GM18519 (cell line): ENCODE measurements around the gene TPI1.

Source experiments
- ATAC-seq: cut with Tn5 transposase; IDR thresholded peaks from one replicate; pipeline ENCODE4 v1.9.1; 2021; ENCODE audit warnings: mild to moderate bottlenecking, moderate library complexity; ENCODE audit not compliant: unreplicated experiment, low FRiP score

Gene TPI1

DNA sequence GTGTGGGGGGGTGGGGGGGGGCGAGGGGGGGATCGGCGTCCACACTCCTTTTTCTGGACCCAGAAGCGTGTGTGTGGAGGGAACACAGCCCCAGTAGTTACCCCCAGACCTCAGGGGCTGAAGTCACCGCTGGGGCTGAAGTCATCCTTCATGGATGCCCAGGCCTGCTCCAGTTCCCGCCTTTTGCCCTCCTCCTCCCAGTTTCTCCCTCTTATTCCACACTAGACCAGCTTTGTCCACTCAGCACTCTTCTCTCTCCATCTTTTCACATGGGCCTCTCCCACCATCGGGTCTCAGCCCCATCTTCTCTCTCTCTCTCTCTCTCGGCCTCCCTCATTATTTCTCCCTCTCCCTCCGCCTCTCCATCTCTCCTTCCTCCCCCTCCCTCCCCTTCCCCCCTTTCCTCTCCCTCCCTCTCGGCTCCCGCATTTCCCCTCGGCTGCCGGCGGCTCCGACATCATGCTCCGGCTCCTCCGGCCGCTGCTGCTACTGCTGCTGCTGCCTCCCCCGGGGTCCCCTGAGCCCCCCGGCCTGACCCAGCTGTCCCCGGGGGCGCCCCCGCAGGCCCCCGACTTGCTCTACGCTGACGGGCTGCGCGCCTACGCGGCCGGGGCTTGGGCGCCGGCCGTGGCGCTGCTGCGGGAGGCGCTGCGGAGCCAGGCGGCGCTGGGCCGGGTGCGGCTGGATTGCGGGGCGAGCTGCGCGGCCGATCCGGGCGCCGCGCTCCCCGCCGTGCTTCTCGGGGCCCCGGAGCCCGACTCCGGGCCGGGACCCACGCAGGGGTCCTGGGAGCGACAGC, 39.1 kb upstream of the TPI1 start, which contains the start of gene P3H3:
TSS of gene P3H3 (plus strand) at position 426 of the 799 bp plus-strand sequence. CDS start at position 460, 34 bp downstream.
- ATAC-seq = no peak

DNA sequence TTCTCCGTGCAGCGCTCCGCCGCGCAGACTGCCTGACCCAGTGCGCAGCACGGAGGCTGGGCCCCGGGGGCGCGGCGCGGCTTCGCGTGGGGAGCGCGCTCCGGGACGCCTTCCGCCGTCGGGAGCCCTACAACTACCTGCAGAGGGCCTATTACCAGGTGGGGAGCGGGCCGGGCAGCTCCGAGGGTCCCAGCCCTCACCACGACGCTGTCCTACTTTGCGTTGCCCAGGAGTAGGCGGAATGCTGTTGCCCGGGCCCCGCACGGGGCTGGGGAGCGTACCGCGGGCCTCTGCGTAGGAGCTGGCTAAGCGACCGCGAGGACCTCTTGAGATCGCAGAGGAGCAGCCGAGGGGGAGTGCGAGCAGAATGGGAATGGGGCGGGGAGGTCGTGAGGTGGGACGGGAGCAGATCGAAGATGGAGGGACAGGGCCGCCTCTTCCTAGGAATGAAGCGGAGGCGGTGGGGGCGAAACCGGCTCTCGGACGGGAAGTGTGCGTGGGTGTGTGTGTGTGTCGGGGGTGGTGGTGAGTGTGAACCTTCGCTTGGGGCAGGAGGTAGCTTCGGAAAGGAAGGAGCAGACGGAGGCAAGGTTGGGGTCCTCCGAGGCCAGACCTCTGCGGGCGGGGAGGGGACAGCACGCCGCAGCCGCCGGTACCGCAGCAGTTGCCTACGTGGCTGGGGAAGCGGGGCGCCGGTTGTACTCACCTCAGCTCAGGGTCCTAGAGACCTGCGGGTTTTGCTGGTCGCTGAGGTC, 38.4 kb upstream of the TPI1 start:
- ATAC-seq = no peak

DNA sequence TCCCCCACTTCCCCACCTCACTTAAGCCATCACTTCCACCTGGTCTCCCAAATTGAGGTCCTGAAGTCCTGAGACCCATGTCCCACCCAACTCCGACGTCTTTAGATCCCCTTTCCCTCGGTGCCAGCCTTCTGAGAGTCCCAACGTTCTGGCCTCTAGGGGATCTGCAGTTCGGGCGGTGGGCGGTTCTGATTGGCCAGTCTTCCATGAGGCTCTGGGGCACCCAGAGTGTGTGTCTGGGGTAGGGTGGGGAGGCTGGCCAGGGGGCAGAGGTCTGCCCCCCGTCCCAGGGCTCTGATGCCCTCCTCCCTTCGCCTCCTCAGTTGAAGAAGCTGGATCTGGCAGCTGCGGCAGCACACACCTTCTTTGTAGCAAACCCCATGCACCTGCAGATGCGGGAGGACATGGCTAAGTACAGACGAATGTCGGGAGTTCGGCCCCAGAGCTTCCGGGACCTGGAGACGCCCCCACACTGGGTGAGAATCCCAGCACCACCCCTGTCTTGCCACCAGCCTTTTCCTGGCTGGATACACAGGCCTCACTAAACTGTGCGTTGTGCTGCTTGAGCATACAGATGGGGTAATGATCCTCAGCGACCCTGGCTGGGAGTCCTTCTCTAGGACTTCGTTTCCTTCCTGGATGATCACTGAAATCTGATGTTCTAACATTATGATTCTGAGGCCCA, 37.7 kb upstream of the TPI1 start:
- ATAC-seq = no peak

DNA sequence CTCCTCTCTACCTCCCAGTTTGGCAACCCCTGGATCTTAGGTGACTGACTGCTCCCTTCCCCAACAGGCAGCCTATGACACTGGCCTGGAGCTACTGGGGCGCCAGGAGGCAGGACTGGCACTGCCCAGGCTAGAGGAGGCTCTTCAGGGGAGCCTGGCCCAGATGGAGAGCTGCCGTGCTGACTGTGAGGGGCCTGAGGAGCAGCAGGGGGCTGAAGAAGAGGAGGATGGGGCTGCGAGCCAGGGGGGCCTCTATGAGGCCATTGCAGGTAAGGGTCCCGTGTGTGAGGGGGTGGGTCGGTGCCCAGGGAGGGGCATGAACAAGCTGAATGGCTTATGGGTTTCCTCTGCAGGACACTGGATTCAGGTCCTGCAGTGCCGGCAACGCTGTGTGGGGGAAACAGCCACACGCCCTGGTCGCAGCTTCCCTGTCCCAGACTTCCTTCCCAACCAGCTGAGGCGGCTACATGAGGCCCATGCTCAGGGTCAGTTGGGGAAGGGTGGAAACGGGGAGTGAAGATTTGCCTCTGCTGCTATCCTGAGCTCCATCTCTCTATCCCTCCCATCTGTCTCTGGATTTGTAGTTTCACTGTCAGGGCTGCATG, 36.9 kb upstream of the TPI1 start:
- ATAC-seq = no peak

DNA sequence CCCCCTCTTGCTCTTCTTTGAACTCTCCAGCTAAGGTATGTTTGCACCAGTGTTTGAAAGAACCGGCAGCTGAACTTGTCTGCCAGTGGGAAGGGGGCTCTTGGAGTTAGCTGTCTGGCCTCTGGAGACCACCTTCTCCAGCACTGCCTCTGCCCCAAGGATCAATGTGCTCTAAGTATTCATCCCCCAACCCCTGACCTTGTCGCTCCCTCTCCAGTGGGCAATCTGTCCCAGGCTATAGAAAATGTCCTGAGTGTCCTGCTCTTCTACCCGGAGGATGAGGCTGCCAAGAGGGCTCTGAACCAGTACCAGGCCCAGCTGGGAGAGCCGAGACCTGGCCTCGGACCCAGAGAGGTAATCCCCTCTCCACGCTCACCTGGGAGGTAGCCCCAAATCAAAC, 36.3 kb upstream of the TPI1 start:
- no peak for ATAC-seq

DNA sequence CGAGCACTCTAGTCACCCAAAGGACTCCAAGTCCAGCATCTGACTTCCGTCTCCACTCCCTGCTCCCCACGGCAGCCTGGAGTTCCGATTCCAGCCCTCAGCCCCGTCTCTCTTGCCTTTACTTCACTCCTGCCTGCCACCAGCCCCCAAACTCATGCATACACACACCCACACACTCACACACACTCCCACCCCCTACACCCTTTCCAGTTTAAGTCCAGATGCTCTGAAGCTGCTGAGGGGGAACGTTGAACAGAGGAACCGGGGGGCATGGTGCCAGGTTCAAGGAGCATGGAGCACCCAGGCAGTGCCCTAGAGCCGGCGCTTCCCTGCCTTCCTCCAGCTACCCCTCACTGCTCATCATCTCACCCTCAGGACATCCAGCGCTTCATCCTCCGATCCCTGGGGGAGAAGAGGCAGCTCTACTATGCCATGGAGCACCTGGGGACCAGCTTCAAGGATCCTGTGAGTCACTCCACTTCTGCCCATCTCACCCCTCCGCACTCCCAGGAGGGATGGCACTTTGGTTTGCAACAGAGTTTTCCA, 35.8 kb upstream of the TPI1 start:
- no peak for ATAC-seq

DNA sequence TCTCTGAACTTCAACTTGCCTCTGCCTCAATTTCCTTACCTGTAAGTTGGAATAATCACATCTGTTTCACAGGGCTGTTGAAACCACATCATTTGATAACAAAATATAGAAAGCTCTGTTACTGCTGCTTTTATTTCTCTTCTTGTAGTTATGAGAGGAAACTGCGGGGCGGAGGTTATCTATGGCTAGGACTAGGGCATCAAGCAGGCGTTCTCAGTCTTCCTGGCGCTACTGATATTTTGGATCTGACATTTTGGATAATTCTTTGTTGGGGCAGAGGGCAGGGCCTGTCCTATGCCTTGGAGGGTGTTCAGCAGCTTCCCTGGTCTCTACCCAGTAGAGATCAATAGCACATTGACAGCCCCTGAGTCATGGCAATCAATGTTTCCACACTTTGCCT, 35.2 kb upstream of the TPI1 start:
- no peak for ATAC-seq

DNA sequence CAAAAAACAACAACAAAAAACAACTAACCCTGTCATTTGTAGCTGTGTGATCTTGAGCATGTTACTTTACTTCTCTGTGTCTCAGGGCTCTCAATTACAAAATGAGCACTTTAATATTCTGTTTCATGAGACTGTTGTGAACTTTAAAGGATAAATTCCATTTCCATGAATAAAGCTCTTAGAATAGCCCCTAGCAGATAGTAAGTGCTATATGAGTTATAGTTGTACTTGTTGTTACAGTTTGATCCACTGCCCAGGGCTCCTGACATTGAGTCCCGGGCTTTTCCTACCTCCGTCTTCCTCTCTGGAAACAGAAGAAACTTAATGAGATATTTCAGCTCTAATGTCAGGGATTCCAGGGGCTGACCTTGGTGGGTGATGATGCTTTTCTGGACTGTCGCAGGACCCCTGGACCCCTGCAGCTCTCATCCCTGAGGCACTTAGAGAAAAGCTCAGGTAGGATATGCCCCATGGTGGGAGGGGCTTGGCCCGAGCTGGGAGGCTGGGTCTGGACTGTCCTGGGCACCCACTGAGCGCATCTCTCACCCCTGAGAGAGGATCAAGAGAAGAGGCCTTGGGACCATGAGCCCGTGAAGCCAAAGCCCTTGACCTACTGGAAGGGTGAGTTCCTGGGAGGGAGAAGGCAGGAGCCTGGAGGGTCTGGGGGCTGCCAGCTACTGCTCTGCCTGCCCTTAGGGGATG, 34.0 kb upstream of the TPI1 start:
- ATAC-seq = no peak

DNA sequence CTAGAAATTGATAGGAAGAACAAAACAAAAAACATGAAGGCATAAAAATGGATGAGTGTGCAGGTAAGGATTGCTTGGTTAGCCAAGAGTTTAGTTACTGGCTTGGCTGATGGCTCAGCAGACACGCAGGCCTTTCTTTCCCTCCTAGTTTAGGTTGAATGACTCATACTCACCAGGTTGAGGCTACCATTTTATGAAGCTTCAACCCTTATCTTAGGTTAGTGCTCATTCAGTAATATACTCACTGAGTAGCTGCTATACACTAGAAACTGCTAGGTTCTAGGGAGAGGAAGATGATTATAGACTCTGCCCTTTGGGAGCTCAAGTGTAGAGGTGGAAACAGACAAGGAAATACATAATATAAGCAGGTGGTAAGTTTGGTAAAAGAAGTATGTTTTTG, 33.1 kb upstream of the TPI1 start:
- no peak for ATAC-seq

DNA sequence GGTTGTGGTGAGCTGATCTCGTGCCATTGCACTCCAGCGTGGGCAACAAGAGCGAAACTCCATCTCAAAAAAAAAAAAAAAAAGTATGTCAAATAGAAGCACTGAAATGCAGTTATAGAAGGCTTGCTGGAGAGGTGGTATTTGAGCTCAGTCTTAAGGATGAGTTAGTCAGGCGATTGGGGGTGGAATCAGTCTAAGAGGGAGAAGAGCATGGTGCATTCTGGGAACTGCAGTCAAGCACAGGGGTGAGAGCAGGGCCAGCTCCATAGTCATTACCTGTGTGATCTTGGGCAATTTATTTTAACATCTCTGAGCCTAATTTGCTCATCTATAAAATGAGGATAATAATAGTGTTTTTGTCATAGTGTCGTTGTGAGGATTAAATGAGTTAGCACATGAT, 32.5 kb upstream of the TPI1 start:
- no peak for ATAC-seq

DNA sequence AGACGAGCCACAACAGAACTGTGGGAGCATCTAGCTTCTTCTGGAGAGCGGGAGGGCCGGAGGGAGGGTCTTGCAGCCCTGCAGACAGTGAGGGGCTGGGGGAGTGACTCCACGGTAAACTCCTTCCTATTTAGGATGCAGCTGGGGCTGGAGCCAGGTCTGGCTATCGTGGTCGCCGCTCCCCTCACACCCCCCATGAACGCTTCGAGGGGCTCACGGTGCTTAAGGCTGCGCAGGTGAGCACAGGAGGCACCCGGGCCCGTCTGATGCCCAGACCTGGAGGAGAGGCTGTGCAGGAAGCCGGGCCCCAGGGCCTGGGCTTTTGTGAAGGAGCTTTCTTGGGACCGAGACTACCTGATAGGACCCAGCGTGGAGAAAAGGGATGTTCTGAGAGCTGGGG, 30.5 kb upstream of the TPI1 start:
- no peak for ATAC-seq

DNA sequence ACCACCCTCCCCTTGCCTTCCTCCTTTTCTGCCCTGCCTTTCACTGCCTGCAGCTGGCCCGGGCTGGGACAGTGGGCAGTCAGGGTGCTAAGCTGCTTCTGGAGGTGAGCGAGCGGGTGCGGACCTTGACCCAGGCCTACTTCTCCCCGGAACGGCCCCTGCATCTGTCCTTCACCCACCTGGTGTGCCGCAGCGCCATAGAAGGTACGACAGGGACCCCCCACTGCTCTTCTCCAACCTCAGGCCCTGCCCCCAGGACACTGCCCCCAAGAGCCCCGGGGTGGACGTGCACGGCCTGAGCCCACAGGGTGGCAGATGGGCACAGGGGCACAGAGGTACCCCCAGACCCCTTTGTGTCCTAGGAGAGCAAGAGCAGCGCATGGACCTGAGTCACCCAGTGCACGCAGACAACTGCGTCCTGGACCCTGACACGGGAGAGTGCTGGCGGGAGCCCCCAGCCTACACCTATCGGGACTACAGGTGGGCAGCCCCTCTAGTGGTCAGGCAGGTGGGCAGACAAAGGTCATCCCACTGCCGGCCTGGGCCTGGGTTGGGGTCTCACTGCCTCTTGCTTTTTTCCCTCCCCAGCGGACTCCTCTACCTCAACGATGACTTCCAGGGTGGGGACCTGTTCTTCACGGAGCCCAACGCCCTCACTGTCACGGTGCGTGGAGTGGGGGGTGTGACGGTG, 29.8 kb upstream of the TPI1 start:
- no peak for ATAC-seq

DNA sequence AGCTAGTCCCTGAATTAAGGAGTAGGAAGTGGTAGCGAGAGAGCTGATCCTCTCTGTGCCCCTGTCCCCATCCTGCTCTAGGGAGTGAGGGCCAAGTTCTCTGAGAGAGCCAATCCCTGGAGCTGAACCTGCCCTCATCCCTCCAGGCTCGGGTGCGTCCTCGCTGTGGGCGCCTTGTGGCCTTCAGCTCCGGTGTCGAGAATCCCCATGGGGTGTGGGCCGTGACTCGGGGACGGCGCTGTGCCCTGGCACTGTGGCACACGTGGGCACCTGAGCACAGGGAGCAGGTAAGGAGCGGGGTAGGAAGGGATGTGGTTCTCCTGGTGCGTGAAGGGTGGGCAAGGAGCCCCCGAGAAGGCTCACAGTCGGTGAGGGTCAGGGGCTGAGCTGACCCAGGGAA, 28.5 kb upstream of the TPI1 start:
- ATAC-seq = no peak

DNA sequence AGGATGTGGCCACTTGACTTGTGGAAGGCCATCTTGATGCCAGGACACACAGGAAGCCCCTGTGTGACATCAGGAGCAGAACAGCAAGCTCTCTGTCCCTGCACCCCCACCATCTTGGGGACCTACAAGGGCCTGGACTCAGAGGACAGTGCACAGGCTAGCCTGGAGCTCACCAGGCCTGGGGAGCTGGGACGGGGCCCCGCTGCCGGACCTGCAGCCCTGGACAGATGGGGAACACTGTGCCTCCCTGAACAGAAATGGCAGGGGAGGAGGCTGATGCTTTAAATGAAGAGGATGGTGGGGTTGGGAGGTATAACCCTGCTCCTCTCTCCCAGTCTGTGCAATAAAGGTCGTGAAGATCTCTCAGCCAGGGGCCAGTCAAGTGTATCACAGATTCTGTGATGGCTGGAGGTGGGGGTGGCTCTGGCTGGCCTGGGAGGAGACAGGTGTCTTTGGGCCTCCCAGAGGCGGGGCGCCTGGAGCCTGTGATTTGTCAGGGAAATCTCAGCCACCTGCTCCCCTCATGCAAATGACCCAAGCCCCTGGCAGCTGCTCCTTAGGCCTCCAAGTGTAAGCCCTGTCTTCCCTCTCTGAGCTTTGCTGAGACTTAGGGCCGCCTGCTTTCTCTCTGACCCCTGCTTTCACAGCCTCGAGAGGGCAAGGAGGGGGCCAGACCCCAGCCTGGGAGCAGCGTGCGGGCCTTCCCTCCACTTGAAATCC, 27.7 kb upstream of the TPI1 start:
- ATAC-seq = peak; percentile 62

DNA sequence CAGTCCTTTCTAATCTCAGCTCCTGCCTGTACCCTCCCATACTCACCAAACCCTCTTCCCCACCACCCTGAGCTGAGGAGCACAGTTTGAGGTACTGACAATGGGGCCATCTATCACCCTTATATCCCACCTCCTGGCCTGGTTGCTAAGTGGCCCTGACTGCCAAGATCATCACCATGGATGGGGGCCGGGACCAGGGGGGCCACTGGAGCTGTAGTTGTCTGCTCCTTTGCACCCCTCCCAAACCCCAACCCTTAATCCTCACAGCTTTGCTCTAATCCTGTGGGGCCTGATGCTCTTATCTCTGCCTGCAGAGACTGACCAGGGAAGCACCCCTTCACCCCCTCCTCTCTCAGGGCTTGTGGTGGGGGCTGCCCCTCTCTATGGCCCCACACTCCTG, 27.0 kb upstream of the TPI1 start:
- no peak for ATAC-seq

DNA sequence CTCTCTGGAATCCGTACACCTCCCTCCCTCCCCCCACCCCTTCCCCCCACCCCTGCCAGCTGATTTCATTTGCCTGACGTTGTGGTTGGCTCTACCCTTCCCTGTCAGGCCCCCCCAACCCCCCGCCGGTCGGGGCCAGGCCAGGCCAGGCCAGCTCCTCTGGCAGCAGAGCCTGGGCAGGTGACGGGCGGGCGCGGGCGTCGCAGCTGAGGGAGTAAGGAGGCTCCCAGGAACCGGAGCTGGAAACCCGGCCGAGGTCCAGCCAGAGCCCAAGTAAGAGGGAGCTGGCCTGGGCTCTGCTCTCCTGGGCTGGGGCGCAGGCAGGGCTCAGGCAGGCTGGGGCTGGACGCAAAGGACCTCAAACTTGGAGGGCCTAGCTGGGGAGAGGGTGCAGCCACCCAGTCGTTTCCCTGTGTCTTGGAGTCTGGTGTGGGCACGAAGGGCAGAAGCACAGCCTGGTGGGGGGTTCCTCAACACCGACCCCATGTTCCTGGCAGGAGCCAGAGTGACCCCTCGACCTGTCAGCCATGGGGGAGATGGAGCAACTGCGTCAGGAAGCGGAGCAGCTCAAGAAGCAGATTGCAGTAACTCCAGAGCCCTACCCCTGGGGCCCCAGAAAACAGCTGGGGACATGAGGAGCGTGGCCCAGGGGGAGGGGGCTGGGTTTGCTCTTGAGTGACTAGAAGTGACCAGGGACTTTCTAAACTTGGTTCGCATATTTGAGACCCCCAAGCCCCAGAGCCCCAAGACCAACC, 26.4 kb upstream of the TPI1 start, which contains the start of gene GNB3:
TSS of gene GNB3 (plus strand) at position 165 of the 755 bp plus-strand sequence. CDS start at position 528, 363 bp downstream.
- no peak for ATAC-seq

DNA sequence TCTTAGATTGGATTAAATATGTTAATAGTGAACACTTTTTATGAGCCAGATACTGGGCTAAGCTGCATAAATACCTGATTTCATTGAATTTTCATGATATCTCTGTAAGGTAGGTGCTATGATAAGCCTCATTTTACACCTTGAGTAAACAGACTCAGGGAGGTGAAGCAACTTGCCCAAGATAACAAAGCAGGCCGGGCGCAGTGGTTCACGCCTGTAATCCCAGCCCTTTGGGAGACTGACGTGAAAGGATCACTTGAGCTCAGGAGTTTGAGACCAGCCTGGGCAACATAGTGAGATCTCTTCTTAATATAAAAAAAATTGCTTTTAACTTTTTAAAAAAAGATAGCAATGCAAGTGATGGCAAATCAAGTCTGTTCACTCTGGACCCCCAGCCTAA, 25.3 kb upstream of the TPI1 start:
- no peak for ATAC-seq
